Measurements from ENCODE around the gene KCNB1. TPM values are rescaled to one million over a fixed set of nuclear protein-coding genes. Genes with fewer than 3 reads are reported as not detected.

KCNB1 gene
- total RNA-seq, 1 donor, result not detected

GRCh38 chr20:49503176-49503575 is 20.7 kb upstream of the KCNB1 start:
- TF ChIP-seq, protein P1, sequence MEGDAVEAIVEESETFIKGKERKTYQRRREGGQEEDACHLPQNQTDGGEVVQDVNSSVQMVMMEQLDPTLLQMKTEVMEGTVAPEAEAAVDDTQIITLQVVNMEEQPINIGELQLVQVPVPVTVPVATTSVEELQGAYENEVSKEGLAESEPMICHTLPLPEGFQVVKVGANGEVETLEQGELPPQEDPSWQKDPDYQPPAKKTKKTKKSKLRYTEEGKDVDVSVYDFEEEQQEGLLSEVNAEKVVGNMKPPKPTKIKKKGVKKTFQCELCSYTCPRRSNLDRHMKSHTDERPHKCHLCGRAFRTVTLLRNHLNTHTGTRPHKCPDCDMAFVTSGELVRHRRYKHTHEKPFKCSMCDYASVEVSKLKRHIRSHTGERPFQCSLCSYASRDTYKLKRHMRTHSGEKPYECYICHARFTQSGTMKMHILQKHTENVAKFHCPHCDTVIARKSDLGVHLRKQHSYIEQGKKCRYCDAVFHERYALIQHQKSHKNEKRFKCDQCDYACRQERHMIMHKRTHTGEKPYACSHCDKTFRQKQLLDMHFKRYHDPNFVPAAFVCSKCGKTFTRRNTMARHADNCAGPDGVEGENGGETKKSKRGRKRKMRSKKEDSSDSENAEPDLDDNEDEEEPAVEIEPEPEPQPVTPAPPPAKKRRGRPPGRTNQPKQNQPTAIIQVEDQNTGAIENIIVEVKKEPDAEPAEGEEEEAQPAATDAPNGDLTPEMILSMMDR (IDR thresholded peaks at IDR 0.05; ENCODE audit: insufficient read depth, low read depth, low read length), result no peak
- no peak overlapping the region for H3K4me3 ChIP-seq (ENCODE audit: low read depth, low read length)
- no peak for DNase-seq (ENCODE audit: low read depth)

DNA sequence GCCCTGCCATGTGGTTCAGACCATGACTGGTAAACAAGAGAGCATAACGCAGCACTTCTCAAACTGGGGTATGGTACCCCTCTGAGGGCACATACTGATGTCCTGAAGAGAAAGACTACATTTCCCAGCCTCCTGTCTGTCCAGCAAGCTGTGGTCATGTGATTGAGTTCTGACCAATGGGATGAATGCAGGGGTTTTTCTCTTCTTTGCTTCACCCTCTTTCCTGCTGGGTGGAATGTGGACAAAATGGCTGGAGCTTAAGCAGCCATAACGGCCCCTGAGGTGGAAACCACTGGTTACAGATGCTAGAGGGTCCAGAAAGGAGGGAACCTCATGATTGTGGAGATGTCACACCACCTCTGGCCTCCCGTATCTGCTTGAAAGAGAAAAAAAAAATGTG is 19.4 kb upstream of the KCNB1 start:
- TF ChIP-seq, protein P1 (IDR thresholded peaks at IDR 0.05; ENCODE audit: insufficient read depth, low read depth, low read length), result no peak
- peak; percentile 13 for DNase-seq (ENCODE audit: low read depth)

DNA sequence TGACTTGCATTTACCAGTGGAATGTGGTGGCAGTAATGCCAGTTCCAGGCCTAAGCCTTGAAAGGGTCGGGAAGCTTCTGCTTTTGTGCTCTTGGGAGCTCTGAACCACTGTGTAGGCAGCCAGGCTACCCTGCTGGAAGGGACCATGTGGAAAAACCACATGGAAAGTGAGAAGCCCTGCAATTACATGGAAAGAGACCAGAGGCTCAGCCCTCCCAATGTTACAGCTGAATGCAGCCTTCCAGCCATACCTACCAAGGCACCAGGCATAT is 14.9 kb upstream of the KCNB1 start:
- no peak for DNase-seq (ENCODE audit: low read depth)
- TF ChIP-seq, protein P1 (IDR thresholded peaks at IDR 0.05; ENCODE audit: insufficient read depth, low read depth, low read length), result no peak
- no peak overlapping the region for H3K4me3 ChIP-seq (ENCODE audit: low read depth, low read length)

More for the DNA sequence above, 19.4 kb upstream of the KCNB1 start:
- no peak overlapping the region for H3K4me3 ChIP-seq (ENCODE audit: low read depth, low read length)

GRCh38 chr20:49496553-49497397 is 14.3 kb upstream of the KCNB1 start:
- DNase-seq (ENCODE audit: low read depth), result no peak
- no peak overlapping the region for H3K4me3 ChIP-seq (ENCODE audit: low read depth, low read length)
- TF ChIP-seq, protein P1 (IDR thresholded peaks at IDR 0.05; ENCODE audit: insufficient read depth, low read depth, low read length), result no peak

GRCh38 chr20:49496043-49496442 is 13.6 kb upstream of the KCNB1 start:
- H3K4me3 ChIP-seq (ENCODE audit: low read depth, low read length), result no peak overlapping the region
- DNase-seq (ENCODE audit: low read depth), result no peak
- TF ChIP-seq, protein P1 (IDR thresholded peaks at IDR 0.05; ENCODE audit: insufficient read depth, low read depth, low read length), result no peak

GRCh38 chr20:49490689-49491088 is 8.2 kb upstream of the KCNB1 start:
- no peak for DNase-seq (ENCODE audit: low read depth)
- TF ChIP-seq, protein P1 (IDR thresholded peaks at IDR 0.05; ENCODE audit: insufficient read depth, low read depth, low read length), result no peak

DNA sequence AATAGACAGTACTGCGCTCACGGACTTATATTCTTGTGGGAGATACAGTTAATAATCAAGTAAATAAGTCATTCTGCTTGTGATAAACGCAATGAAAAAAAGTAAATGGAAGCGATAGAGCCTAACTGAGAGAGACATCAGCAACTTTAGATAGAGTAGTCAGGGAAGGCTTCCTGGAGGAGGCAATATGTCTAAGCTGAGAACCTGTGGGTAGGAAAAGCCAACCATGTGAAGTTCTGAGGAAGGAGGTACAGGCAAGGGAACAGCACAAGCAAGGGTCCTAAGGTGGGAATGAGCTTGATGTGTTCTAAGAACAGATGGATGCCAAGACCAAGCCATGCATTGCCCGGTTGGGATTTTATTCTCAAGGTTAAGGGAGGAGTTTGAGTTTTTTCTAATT is 7.2 kb upstream of the KCNB1 start:
- no peak for DNase-seq (ENCODE audit: low read depth)
- TF ChIP-seq, protein P1 (IDR thresholded peaks at IDR 0.05; ENCODE audit: insufficient read depth, low read depth, low read length), result no peak
- H3K4me3 ChIP-seq (ENCODE audit: low read depth, low read length), result no peak overlapping the region

More at GRCh38 chr20:49490689-49491088, 8.2 kb upstream of the KCNB1 start:
- H3K4me3 ChIP-seq (ENCODE audit: low read depth, low read length), result no peak overlapping the region

Measured in fibroblast of villous mesenchyme (primary cell).